ENCODE measurements around the gene FGF5.

DNA sequence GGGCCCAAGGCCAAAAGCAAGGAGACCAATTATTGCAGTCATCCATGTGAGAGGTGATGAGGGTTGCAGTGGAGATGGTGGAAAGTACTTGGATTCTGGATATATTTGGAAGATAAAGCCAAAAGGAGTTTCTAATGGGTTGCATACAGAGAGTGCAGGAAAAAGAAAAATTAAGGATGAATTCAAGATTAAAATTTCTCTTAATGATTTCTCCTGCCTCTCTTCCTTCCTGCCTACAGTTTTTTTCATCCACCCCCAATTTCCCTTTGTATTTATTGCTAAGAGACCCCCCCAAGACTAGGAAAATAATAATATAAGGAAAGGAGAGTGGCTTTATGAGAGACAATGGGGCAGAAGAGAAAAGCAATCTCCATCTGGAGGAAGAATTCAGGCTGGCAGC, 8.6 kb upstream of the FGF5 start:
- no peak for TF ChIP-seq SPI1 (IDR thresholded peaks at IDR 0.05; ENCODE audit: low read depth, low read length)
- TF ChIP-seq POLR2A (IDR thresholded peaks at IDR 0.05; ENCODE audit: low read depth, low read length) = no peak
- no peak for TF ChIP-seq TAF1 (IDR thresholded peaks at IDR 0.05; ENCODE audit: low read depth, low read length)

Measured in GM12891 (cell line).